SU-DHL-6 (cell line): ENCODE measurements around the gene ANGPTL5.
A peak's percentile ranks its signal among the peaks of the same experiment; 100 is the strongest.
"Not testable (repeated sequence)": the region's sequence is repeated elsewhere in the genome, so short reads cannot be mapped to it uniquely, and the experiment has no call there.

Experiments used
- H2AFZ ChIP-seq: fragments of 200-600 bp; sonication (generic); 2 replicates; pipeline ENCODE4 v1.6.1; 2014; ENCODE audit warnings: low read depth, mild to moderate bottlenecking, moderate library complexity, mixed read lengths, antibody characterized with exemption, low read length; ENCODE audit not compliant: severe bottlenecking
- H3F3A ChIP-seq: fragments of 200-600 bp; shearing (Covaris generic); 2 replicates; pipeline ENCODE4 v1.6.0; 2016; ENCODE audit warnings: antibody characterized with exemption, mild to moderate bottlenecking; ENCODE audit not compliant: insufficient read depth
- H3K27ac ChIP-seq: fragments of 200-600 bp; sonication (generic); 2 replicates; pipeline ENCODE4 v1.5.1; 2016; ENCODE audit warnings: low read depth, mild to moderate bottlenecking, low read length, moderate library complexity, mixed read lengths
- H3K27me3 ChIP-seq: fragments of 200-600 bp; sonication (generic), shearing (Covaris generic); 2 replicates; pipeline ENCODE4 v1.6.0; 2014; ENCODE audit warnings: mild to moderate bottlenecking, low read length
- H3K36me3 ChIP-seq: fragments of 200-600 bp; sonication (generic); 2 replicates; pipeline ENCODE4 v1.6.1; 2014; ENCODE audit warnings: mild to moderate bottlenecking, low read length, mixed read lengths
- H3K4me2 ChIP-seq: fragments of 300-600, 200-600 bp; shearing (Covaris generic), sonication (generic); 2 replicates; pipeline ENCODE4 v1.6.0; 2014; ENCODE audit warnings: low read length, low read depth, mild to moderate bottlenecking; ENCODE audit not compliant: poor library complexity, severe bottlenecking
- H3K4me3 ChIP-seq: fragments of 200-600 bp; sonication (generic); 2 replicates; pipeline ENCODE4 v1.5.1; 2014; ENCODE audit warnings: antibody characterized with exemption, low read length, mild to moderate bottlenecking, mixed read lengths; ENCODE audit not compliant: insufficient read depth, poor library complexity, severe bottlenecking
- H3K79me2 ChIP-seq: fragments of 200-600 bp; sonication (generic); 2 replicates; pipeline ENCODE4 v1.6.1; 2014; ENCODE audit warnings: mild to moderate bottlenecking, low read length, moderate library complexity; ENCODE audit not compliant: insufficient read depth
- H3K9ac ChIP-seq: fragments of 200-600 bp; sonication (generic); 2 replicates; pipeline ENCODE4 v1.7.0; 2014; ENCODE audit warnings: mild to moderate bottlenecking, low read length
- H3K9me2 ChIP-seq: fragments of 200-600 bp; sonication (generic); replicated peaks from 2 replicates; pipeline ENCODE4 v1.6.1; 2014; ENCODE audit warnings: low read length; ENCODE audit not compliant: insufficient read depth
- H3K9me3 ChIP-seq: fragments of 200-600 bp; sonication (generic); 2 replicates; pipeline ENCODE4 v1.6.1; 2014; ENCODE audit warnings: low read length, mixed read lengths; ENCODE audit not compliant: insufficient read depth
- H4K20me1 ChIP-seq: fragments of 200-600 bp; sonication (generic); 2 replicates; pipeline ENCODE4 v1.6.1; 2014; ENCODE audit warnings: low read depth, mild to moderate bottlenecking, antibody characterized with exemption, low read length, moderate library complexity, mixed read lengths
- CTCF ChIP-seq: fragments of 200-600 bp; sonication (generic); IDR thresholded peaks from one replicate; pipeline ENCODE4 v1.5.1; 2017; ENCODE audit warnings: antibody characterized with exemption, mild to moderate bottlenecking, low read length, moderate library complexity; ENCODE audit not compliant: insufficient read depth, poor library complexity, severe bottlenecking
- EZH2phosphoT487 ChIP-seq: fragments of 200-600 bp; sonication (generic), shearing (Covaris generic); conservative IDR thresholded peaks from 2 replicates; pipeline ENCODE4 v1.6.1; 2018; ENCODE audit warnings: mild to moderate bottlenecking, antibody characterized with exemption, low read length, moderate library complexity, mixed read lengths

Gene ANGPTL5

GRCh38 chr11:101916422-101916821, at the start of gene ANGPTL5:
TSS of gene ANGPTL5 (minus strand) at chr11:101916522. CDS start at chr11:101907909, 8,613 bp downstream.
- Histone ChIP-seq H3K27me3 (no peaks in the 10 kb centered on the region), H2AFZ (peak within 1 kb of the TSS; percentile 57), H3K9ac (peak within 1 kb of the TSS; percentile 32; the same call in 1 of the 2 replicates), H3K79me2 (no peaks in the 10 kb centered on the region), H3K9me2 (no peaks in the 10 kb centered on the region), H3K9me3 (no peaks in the 10 kb centered on the region), H3F3A (peaks cover 5% of the 10 kb centered on the region; the same call in 1 of the 2 replicates), H3K4me2 (peak within 1 kb of the TSS; percentile 50), H3K36me3 (no peaks in the 10 kb centered on the region), H3K27ac (no peak within 1 kb of the TSS), H4K20me1 (no peaks in the 10 kb centered on the region), H3K4me3 (no peak within 1 kb of the TSS)
- TF ChIP-seq CTCF: no peak
- TF ChIP-seq EZH2phosphoT487: no peak

- not testable (repeated sequence) for H3K27ac ChIP-seq, H2AFZ ChIP-seq, H3K4me3 ChIP-seq, H3K9me2 ChIP-seq, H3K27me3 ChIP-seq, H3K79me2 ChIP-seq, H3K4me2 ChIP-seq, H3K36me3 ChIP-seq, H4K20me1 ChIP-seq, H3K9ac ChIP-seq, H3F3A ChIP-seq, H3K9me3 ChIP-seq
Measured at GRCh38 chr11:101964200-101964599, 47.9 kb upstream of the ANGPTL5 start.

- H3K79me2 ChIP-seq: no peaks in the 10 kb centered on the region
- no peak overlapping the region for H3K9ac ChIP-seq
- no peaks in the 10 kb centered on the region for H3K36me3 ChIP-seq
- H4K20me1 ChIP-seq: no peaks in the 10 kb centered on the region
- H2AFZ ChIP-seq: no peak overlapping the region
- H3K4me2 ChIP-seq: no peak overlapping the region
- TF ChIP-seq CTCF (no peak), EZH2phosphoT487 (no peak)
- H3K4me3 ChIP-seq: no peak overlapping the region
- no peaks in the 10 kb centered on the region for H3F3A ChIP-seq
- no peaks in the 10 kb centered on the region for H3K9me3 ChIP-seq
- no peaks in the 10 kb centered on the region for H3K9me2 ChIP-seq
- H3K27me3 ChIP-seq: no peaks in the 10 kb centered on the region
- H3K27ac ChIP-seq: no peak overlapping the region
Measured at GRCh38 chr11:101960231-101960630, 43.9 kb upstream of the ANGPTL5 start.

GRCh38 chr11:101955701-101956100, 39.4 kb upstream of the ANGPTL5 start:
- Histone ChIP-seq H3K9me2 (no peaks in the 10 kb centered on the region), H3F3A (no peaks in the 10 kb centered on the region), H4K20me1 (no peaks in the 10 kb centered on the region), H2AFZ (no peak overlapping the region), H3K4me2 (no peak overlapping the region), H3K36me3 (no peaks in the 10 kb centered on the region), H3K4me3 (no peak overlapping the region), H3K9ac (no peak overlapping the region), H3K79me2 (no peaks in the 10 kb centered on the region), H3K27ac (no peak overlapping the region), H3K27me3 (no peaks in the 10 kb centered on the region), H3K9me3 (no peaks in the 10 kb centered on the region)
- TF ChIP-seq CTCF (no peak), EZH2phosphoT487 (no peak)
